ENCODE measurements around the gene PIGB.
A peak's percentile ranks its signal among the peaks of the same experiment; 100 is the strongest.

PIGB gene

DNA sequence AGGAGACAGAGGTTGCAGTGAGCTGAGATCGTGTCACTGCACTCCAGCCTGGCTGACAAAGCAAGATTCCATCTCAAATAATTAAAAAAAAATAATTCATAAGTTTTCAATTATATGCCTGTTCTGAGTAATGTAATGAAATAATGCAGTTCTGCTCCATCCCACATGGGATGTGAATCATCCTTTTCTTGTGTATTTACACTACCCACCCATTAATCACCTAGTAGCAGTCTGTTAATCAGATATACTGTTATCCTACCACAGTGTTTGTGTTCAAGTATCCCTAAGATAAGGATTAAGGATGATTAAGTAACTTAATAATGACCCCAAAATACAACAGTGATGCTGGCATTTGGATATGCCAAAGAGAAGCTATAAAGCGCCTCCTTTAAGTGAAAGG is 38.8 kb downstream of the PIGB start:
- DNase-seq (ENCODE audit: low read depth): peak; percentile 61
- no peak overlapping the region for H3K4me3 ChIP-seq (ENCODE audit: low read length)
- no peak for TF ChIP-seq CTCF (IDR thresholded peaks at IDR 0.05; ENCODE audit: insufficient read depth, low read depth, low read length, missing control alignments)

GRCh38 chr15:55358471-55358870 is 39.4 kb downstream of the PIGB start:
- no peak for DNase-seq (ENCODE audit: low read depth)
- no peak overlapping the region for H3K4me3 ChIP-seq (ENCODE audit: low read length)
- no peak for TF ChIP-seq CTCF (IDR thresholded peaks at IDR 0.05; ENCODE audit: insufficient read depth, low read depth, low read length, missing control alignments)

DNA sequence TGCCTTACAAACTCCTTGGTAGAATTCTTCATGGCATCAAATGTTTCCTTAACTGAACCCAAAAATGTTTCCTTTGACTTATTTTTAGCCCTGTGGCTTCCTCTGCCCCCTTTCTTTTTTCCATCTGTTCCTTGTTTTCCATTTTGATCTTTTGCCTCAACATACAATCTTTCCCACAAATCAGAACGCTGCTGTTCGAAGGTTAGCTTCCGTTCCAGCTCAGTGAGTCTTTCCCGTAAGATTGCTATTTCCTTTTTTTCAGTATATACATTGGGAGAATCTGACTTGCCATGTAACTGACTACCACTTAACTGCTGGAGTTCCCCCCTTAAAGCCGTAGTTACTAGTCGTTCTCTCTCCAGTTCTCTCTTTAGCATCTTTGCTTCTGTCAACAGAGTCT is 41.2 kb downstream of the PIGB start:
- no peak for DNase-seq (ENCODE audit: low read depth)
- no peak for TF ChIP-seq CTCF (IDR thresholded peaks at IDR 0.05; ENCODE audit: insufficient read depth, low read depth, low read length, missing control alignments)

DNA sequence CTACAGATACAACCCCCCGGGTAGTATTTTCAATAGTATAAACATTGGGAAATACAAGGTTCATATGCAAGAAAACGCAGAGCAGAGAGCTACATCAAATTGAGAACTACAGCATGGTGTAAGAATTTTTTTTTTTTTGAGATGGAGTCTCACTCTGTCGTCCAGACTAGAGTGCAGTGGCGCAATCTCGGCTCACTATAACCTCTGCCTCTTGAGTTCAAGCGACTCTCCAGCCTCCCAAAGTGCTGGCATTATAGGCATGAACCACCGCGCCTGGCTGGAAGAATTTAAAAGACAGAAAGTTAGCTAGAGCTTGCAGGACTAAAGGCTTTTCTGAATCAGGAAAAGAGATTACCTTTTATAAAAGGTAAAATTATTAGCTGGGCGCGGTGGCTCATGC is 42.0 kb downstream of the PIGB start:
- DNase-seq (ENCODE audit: low read depth): no peak
- no peak for TF ChIP-seq CTCF (IDR thresholded peaks at IDR 0.05; ENCODE audit: insufficient read depth, low read depth, low read length, missing control alignments)
- no peak overlapping the region for H3K4me3 ChIP-seq (ENCODE audit: low read length)

More for the DNA sequence above, 41.2 kb downstream of the PIGB start:
- no peak overlapping the region for H3K4me3 ChIP-seq (ENCODE audit: low read length)

GRCh38 chr15:55362641-55363040 is 43.6 kb downstream of the PIGB start:
- DNase-seq (ENCODE audit: low read depth): no peak
- H3K4me3 ChIP-seq (ENCODE audit: low read length): no peak overlapping the region
- TF ChIP-seq CTCF (IDR thresholded peaks at IDR 0.05; ENCODE audit: insufficient read depth, low read depth, low read length, missing control alignments): no peak

GRCh38 chr15:55366981-55367380 is 48.0 kb downstream of the PIGB start:
- no peak for DNase-seq (ENCODE audit: low read depth)
- no peak for TF ChIP-seq CTCF (IDR thresholded peaks at IDR 0.05; ENCODE audit: insufficient read depth, low read depth, low read length, missing control alignments)
- H3K4me3 ChIP-seq (ENCODE audit: low read length): no peak overlapping the region

GRCh38 chr15:55372701-55373440 is 53.8 kb downstream of the PIGB start:
- DNase-seq (ENCODE audit: low read depth): no peak
- TF ChIP-seq CTCF (IDR thresholded peaks at IDR 0.05; ENCODE audit: insufficient read depth, low read depth, low read length, missing control alignments): no peak
- H3K4me3 ChIP-seq (ENCODE audit: low read length): no peak overlapping the region

All from epithelial cell of esophagus (primary cell).